Lower lobe of right lung (tissue), 2 donors: ENCODE results near the gene DHRS12. TPM values are rescaled to one million over a fixed set of nuclear protein-coding genes. Genes with fewer than 3 reads are reported as not detected.

Source experiments
- ATAC-seq, 2 donors: fragments of 200-7000 bp; cut with Tn5 transposase; one replicate each; pipeline ENCODE4 v1.9.1; 2020 to 2022; ENCODE audit warnings: mild to moderate bottlenecking in 2 of 2, moderate library complexity in 2 of 2
- DNase-seq: peaks from one replicate; pipeline ENCODE4 v3.0.0-alpha.2; 2020
- H3K27ac ChIP-seq: fragments of 200-600 bp; one replicate; pipeline ENCODE4 v1.8.0; 2022
- H3K27me3 ChIP-seq: fragments of 200-600 bp; one replicate; pipeline ENCODE4 v1.8.0; 2022; ENCODE audit warnings: low read depth
- H3K36me3 ChIP-seq: fragments of 200-600 bp; one replicate; pipeline ENCODE4 v1.8.0; 2022; ENCODE audit warnings: mild to moderate bottlenecking
- H3K4me1 ChIP-seq: fragments of 200-600 bp; one replicate; pipeline ENCODE4 v1.8.0; 2022
- H3K4me3 ChIP-seq: fragments of 200-600 bp; one replicate; pipeline ENCODE4 v1.8.0; 2022; ENCODE audit warnings: mild to moderate bottlenecking
- H3K9me3 ChIP-seq: fragments of 200-600 bp; one replicate; pipeline ENCODE4 v1.8.0; 2022
- intact Hi-C: fragments of 100-400 bp; cut with DNase I; formaldehyde crosslinking; loops from one replicate; pipeline ENCODE4 v1.11.0; 2022
- total RNA-seq: library from RNA; stranded (reverse); fragmentation: NEBNext Ultra II Directional; extraction: Animal tissue kit (Norgen Biotek cat#: 25700); gene quantifications from one replicate; pipeline ENCODE4 v1.2.1, GENCODE V29; 2021
- TF ChIP-seq, protein P1 (sequence below): fragments of 200-600 bp; IDR thresholded peaks from one replicate; pipeline ENCODE4 v1.8.0; 2022; ENCODE audit warnings: antibody characterized with exemption, mild to moderate bottlenecking
- donor health status: DM: no; HTN: yes; CAD: no; lungs with severe emphysema.

Gene DHRS12
- total RNA-seq, 1 donor from 2014 or later, result 13.4 TPM

DNA sequence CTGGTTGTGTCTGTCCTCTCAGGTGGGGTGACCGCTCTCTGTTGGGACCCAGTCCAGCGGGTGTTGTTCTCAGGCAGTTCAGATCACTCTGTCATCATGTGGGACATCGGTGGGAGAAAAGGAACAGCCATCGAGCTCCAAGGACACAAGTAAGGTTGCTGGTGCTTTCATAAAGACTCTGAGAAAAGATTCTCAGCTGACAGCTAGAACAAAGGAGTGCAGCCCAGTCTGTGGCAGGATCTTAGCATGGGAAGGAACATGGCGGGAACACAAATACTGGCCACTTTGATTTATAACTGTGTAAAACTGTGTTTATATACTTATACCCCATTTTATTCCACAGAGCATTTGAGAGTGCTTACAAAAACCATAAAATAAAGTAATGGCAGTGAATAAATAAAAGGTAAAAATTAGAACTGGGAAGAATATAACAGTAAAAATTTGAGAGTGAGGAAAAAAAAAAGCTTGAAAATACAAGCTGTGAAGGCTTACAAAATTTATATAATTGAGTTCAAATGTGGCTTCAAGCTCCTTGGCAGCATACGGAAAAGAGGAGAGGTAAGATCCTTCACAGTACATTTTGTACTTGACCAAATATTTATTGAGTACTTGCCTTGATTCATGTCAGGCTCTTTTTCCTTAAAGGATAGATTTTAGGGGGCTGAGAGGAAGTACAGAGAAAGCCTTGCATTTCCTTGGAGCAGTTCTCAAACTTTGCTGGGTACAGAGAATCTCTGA is 64.8 kb downstream of the DHRS12 start:
- no peaks in the 10 kb centered on the region for H3K4me1 ChIP-seq
- TF ChIP-seq, protein P1, sequence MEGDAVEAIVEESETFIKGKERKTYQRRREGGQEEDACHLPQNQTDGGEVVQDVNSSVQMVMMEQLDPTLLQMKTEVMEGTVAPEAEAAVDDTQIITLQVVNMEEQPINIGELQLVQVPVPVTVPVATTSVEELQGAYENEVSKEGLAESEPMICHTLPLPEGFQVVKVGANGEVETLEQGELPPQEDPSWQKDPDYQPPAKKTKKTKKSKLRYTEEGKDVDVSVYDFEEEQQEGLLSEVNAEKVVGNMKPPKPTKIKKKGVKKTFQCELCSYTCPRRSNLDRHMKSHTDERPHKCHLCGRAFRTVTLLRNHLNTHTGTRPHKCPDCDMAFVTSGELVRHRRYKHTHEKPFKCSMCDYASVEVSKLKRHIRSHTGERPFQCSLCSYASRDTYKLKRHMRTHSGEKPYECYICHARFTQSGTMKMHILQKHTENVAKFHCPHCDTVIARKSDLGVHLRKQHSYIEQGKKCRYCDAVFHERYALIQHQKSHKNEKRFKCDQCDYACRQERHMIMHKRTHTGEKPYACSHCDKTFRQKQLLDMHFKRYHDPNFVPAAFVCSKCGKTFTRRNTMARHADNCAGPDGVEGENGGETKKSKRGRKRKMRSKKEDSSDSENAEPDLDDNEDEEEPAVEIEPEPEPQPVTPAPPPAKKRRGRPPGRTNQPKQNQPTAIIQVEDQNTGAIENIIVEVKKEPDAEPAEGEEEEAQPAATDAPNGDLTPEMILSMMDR, result no peak
- peaks cover 27% of the 10 kb centered on the region for H3K36me3 ChIP-seq
- DNase-seq (no peak), ATAC-seq (peak in 1 of 2 donors; percentile 63)
- H3K9me3 ChIP-seq, result no peaks in the 10 kb centered on the region
- peak overlapping the region; percentile 33 for H3K27ac ChIP-seq
- intact Hi-C loops, result no loop called here
- no peaks in the 10 kb centered on the region for H3K27me3 ChIP-seq
- H3K4me3 ChIP-seq, result no peak overlapping the region

DNA sequence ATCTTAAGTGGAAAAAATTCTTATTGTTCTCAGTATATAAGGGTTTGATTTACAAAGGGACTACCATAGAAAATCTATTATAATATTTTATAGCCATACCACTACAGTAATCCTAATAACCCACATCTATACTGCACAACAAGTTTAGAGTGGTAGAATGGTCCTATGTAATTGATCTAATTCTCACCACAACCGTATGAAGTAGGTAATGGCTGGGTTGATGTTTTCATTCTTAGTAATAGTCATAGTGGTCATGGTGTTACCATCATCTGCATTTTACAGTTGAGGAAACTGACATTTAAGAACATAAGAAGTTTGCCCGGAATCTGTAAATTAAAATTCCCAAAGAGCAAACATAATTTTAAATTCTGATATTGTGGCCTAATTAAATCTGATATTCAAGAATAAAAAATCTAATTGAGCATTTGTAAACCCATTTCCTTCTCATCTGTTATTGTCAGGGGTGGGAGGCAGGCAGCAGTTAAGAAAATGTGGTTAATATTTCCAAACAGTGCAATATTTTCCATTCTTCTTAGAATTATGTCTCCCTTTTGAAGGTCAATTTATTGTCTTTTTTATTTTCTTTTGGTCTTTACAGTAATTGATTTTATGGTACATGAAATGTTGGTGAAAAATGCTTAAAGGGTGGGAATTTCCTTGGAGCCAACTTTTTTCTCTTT is 65.6 kb downstream of the DHRS12 start:
- intact Hi-C loops, result no loop called here
- no peaks in the 10 kb centered on the region for H3K9me3 ChIP-seq
- no peak for DNase-seq
- no peak for ATAC-seq
- no peaks in the 10 kb centered on the region for H3K27me3 ChIP-seq
- TF ChIP-seq, protein P1, result no peak
- peaks cover 27% of the 10 kb centered on the region for H3K36me3 ChIP-seq
- no peak overlapping the region for H3K4me3 ChIP-seq
- no peak overlapping the region for H3K27ac ChIP-seq
- no peaks in the 10 kb centered on the region for H3K4me1 ChIP-seq

DNA sequence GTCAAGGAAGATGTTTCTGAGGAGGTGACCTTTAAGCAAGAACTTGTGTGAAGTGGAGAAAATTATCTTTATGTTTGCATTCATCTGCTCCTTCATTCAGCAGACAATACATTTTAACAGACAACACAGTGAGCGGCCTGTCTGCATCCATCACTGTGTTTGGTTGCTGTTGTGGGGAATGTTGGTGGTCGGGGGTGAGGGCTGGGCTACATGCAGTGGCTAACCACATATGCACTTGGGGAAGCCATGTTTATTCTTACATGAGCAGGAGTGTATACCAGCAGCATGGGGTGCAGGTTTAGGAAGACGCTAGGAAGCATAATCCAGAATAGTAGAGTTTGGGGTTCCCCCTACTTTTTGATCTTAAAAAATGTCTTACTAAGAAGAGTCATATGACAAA is 66.4 kb downstream of the DHRS12 start:
- DNase-seq (no peak), ATAC-seq (no peak)
- H3K4me1 ChIP-seq, result no peaks in the 10 kb centered on the region
- peaks cover 27% of the 10 kb centered on the region for H3K36me3 ChIP-seq
- no peaks in the 10 kb centered on the region for H3K9me3 ChIP-seq
- H3K27me3 ChIP-seq, result no peaks in the 10 kb centered on the region
- intact Hi-C loops, result no loop called here
- H3K4me3 ChIP-seq, result no peak overlapping the region
- no peak overlapping the region for H3K27ac ChIP-seq
- TF ChIP-seq, protein P1, result no peak

DNA sequence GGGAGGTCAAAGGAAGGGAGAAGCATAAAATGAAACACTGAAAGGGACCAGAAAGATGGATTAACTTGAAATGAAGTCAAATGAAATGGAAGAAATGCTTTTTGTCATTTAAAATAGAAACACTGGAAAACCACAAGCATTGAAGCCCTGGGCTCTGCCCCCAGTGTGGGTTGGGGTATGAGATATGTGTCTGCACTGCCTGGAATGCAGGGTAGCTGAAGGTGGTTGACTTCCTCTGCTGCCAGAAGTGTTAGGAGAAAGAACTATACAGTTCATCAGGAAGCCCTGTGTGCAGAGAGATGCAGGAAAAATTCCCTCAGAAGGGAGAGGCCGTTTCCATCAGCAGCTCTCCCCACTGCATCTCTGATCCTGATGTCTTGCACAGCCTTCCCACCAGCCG is 69.2 kb downstream of the DHRS12 start:
- H3K4me1 ChIP-seq, result peaks cover 8% of the 10 kb centered on the region
- DNase-seq (no peak), ATAC-seq (no peak)
- no peak overlapping the region for H3K27ac ChIP-seq
- TF ChIP-seq, protein P1, result no peak
- no peak overlapping the region for H3K4me3 ChIP-seq
- peaks cover 11% of the 10 kb centered on the region for H3K36me3 ChIP-seq
- intact Hi-C loops, result no loop called here
- H3K9me3 ChIP-seq, result no peaks in the 10 kb centered on the region
- no peaks in the 10 kb centered on the region for H3K27me3 ChIP-seq

DNA sequence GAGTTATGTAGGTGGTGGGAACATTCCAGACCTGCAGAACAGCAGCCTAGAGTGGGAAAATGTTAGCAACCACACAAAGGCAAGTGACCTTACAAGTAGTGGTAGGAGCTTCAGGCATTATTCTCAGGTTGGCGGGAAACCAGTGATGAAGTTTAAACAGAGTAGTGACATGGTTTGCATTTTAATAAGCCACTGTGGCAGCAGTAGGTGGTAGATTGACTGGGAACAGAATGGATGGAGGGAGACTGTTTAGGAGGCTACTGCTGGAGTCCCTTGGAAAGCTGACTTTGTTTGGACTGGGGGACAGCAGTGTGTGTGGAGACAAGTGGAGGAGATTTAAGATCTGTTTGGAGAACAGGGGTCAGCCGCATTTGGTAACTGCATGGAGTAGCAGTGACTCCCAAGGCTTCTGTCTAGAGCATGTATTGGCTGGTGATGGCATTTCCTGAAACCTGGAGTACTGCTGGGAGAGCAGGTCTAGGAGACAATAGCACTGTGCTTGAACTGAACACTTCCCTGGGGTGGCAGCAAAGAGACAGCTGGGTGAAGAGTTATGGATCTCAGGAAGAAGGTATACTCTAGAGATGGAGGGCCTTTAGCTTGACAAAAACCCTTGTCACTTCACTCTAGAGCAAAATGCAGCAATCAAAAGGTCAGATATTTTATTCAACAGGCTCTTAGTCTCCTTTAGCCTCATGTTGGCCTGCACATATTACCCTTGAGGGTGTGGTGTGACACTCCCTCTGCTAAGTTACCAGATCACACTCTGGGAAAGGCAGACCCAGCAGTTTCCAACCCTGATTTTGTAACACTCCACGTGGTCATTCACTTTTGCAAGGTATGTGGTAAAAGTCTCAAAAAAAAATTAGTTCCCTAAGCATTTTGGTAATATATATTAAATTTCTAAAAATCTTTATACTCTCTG is 70.3 kb downstream of the DHRS12 start:
- DNase-seq (no peak), ATAC-seq (peak; percentile 34 to 36)
- intact Hi-C loops, result no loop called here

More for the DNA sequence above, 70.3 kb downstream of the DHRS12 start:
- H3K36me3 ChIP-seq, result peaks cover 4% of the 10 kb centered on the region
- no peak overlapping the region for H3K4me3 ChIP-seq
- H3K9me3 ChIP-seq, result no peaks in the 10 kb centered on the region
- H3K4me1 ChIP-seq, result peaks cover 8% of the 10 kb centered on the region
- no peak overlapping the region for H3K27ac ChIP-seq
- H3K27me3 ChIP-seq, result no peaks in the 10 kb centered on the region
- TF ChIP-seq, protein P1, result no peak
